Measurements from ENCODE around the gene PPIL3. TPM values are rescaled to one million over a fixed set of nuclear protein-coding genes. Genes with fewer than 3 reads are reported as not detected.

Gene PPIL3
- total RNA-seq, 1 donor from 2014 or later = 44.9 TPM

GRCh38 chr2:200860092-200860795 is 28.6 kb downstream of the PPIL3 start:
- DNase-seq = no peak
- TF ChIP-seq, protein P1, sequence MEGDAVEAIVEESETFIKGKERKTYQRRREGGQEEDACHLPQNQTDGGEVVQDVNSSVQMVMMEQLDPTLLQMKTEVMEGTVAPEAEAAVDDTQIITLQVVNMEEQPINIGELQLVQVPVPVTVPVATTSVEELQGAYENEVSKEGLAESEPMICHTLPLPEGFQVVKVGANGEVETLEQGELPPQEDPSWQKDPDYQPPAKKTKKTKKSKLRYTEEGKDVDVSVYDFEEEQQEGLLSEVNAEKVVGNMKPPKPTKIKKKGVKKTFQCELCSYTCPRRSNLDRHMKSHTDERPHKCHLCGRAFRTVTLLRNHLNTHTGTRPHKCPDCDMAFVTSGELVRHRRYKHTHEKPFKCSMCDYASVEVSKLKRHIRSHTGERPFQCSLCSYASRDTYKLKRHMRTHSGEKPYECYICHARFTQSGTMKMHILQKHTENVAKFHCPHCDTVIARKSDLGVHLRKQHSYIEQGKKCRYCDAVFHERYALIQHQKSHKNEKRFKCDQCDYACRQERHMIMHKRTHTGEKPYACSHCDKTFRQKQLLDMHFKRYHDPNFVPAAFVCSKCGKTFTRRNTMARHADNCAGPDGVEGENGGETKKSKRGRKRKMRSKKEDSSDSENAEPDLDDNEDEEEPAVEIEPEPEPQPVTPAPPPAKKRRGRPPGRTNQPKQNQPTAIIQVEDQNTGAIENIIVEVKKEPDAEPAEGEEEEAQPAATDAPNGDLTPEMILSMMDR (IDR thresholded peaks at IDR 0.05; ENCODE audit: partially characterized antibody, unreplicated experiment) = no peak
- peak overlapping the region; percentile 96 for H3K4me3 Mint-ChIP-seq (ENCODE audit: unreplicated experiment)
- H3K4me1 Mint-ChIP-seq (ENCODE audit: low read depth, unreplicated experiment) = peaks cover 22% of the 10 kb centered on the region
- peaks cover 8% of the 10 kb centered on the region for H3K27me3 Mint-ChIP-seq (ENCODE audit: unreplicated experiment)
- H3K27ac Mint-ChIP-seq (ENCODE audit: unreplicated experiment) = peak overlapping the region; percentile 19
- peaks cover 9% of the 10 kb centered on the region for H3K36me3 Mint-ChIP-seq (ENCODE audit: unreplicated experiment)
- H3K9me3 Mint-ChIP-seq (ENCODE audit: unreplicated experiment) = peaks cover 17% of the 10 kb centered on the region

DNA sequence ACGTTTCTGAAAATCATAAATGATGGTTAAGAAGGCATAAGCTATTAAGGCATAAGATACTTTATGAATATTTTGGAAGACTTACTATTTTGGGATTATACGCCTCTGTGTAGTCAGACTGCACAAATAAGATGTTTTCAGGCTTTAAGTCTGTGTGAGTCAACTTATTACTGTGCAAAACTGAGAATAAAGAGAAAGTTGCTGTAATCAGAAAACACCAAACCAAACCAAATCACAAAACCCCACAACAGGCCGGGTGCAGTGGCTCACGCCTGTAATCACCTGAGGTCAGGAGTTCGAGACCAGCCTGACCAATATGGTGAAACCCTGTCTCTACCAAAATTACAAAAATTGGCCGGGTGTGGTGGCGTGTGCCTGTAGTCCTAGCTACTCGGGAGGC is 32.1 kb downstream of the PPIL3 start:
- DNase-seq = no peak
- no peak overlapping the region for H3K27ac Mint-ChIP-seq (ENCODE audit: unreplicated experiment)
- TF ChIP-seq, protein P1 (IDR thresholded peaks at IDR 0.05; ENCODE audit: partially characterized antibody, unreplicated experiment) = no peak
- no peak overlapping the region for H3K4me3 Mint-ChIP-seq (ENCODE audit: unreplicated experiment)
- H3K4me1 Mint-ChIP-seq (ENCODE audit: low read depth, unreplicated experiment) = peaks cover 19% of the 10 kb centered on the region
- peaks cover 5% of the 10 kb centered on the region for H3K36me3 Mint-ChIP-seq (ENCODE audit: unreplicated experiment)
- H3K27me3 Mint-ChIP-seq (ENCODE audit: unreplicated experiment) = peaks cover 3% of the 10 kb centered on the region
- H3K9me3 Mint-ChIP-seq (ENCODE audit: unreplicated experiment) = peaks cover 5% of the 10 kb centered on the region

DNA sequence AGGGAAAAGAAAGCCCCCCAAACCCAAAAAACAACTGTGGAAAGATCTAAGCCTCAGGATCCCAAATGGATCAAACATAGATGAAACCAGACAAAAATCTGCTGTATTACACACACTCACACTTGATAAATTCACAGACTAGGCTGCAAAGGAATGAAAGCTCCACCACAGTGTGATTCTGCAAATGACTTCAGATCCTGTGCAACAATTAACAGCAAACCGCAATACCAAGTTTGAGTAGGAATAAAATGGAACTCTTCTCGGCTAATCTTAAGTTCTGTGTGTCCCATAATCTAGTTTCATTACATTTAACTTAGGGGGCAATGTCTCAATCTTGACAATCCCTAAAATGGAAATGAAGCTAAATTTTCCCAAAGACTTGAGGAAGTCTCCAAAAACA is 36.3 kb downstream of the PPIL3 start:
- no peak overlapping the region for H3K4me3 Mint-ChIP-seq (ENCODE audit: unreplicated experiment)
- peak overlapping the region; percentile 17 for H3K27ac Mint-ChIP-seq (ENCODE audit: unreplicated experiment)
- peaks cover 3% of the 10 kb centered on the region for H3K9me3 Mint-ChIP-seq (ENCODE audit: unreplicated experiment)
- peaks cover 4% of the 10 kb centered on the region for H3K36me3 Mint-ChIP-seq (ENCODE audit: unreplicated experiment)
- TF ChIP-seq, protein P1 (IDR thresholded peaks at IDR 0.05; ENCODE audit: partially characterized antibody, unreplicated experiment) = no peak
- DNase-seq = no peak
- H3K27me3 Mint-ChIP-seq (ENCODE audit: unreplicated experiment) = no peaks in the 10 kb centered on the region
- H3K4me1 Mint-ChIP-seq (ENCODE audit: low read depth, unreplicated experiment) = no peaks in the 10 kb centered on the region

DNA sequence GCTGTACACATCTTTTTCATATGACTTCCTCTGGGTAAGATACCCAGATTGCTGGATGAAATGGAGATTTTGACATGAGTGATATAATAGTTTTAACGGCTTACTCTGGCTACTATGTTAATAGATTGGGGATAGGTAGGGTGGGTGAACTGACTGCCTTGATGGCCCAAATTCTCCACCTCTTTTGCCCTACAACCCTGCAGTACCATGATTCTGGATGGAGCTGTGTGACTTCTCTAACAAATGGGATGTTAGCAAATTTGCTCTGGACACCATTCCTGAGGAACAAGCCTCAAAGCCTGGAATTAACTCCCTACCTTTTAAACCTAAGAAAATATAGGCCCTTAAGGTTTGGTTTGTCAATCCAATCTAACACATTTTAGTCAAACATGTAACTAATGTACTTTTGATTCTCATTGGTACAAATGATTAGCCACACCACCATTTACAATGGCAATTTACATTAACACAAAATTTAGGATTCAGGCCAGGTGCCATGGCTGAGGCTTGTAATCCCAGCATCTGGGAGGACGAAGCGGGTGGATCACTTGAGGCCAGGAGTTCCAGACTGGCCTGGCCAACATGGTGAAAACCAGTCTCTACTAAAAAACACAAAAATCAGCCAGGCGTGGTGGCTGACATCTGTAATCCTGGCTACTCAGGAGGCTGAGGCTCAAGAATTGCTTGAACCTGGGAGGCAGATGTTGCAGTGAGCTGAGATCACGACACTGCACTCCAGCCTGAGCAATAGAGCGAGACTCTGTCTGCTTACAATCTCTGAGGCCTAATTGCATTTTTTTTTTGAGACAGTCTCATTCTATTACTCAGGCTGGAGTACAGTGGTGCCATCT is 37.3 kb downstream of the PPIL3 start:
- no peak overlapping the region for H3K4me3 Mint-ChIP-seq (ENCODE audit: unreplicated experiment)
- TF ChIP-seq, protein P1 (IDR thresholded peaks at IDR 0.05; ENCODE audit: partially characterized antibody, unreplicated experiment) = no peak
- no peaks in the 10 kb centered on the region for H3K27me3 Mint-ChIP-seq (ENCODE audit: unreplicated experiment)
- no peak overlapping the region for H3K27ac Mint-ChIP-seq (ENCODE audit: unreplicated experiment)
- DNase-seq = no peak
- H3K9me3 Mint-ChIP-seq (ENCODE audit: unreplicated experiment) = no peaks in the 10 kb centered on the region
- H3K36me3 Mint-ChIP-seq (ENCODE audit: unreplicated experiment) = no peaks in the 10 kb centered on the region
- no peaks in the 10 kb centered on the region for H3K4me1 Mint-ChIP-seq (ENCODE audit: low read depth, unreplicated experiment)

Data from glutamatergic neuron (in vitro differentiated cells).